Cardiac fibroblast (primary cell): Measurements from ENCODE around the gene SIRT3.

Experiments used
- DNase-seq, 2 donors: peaks; one replicate each; pipeline versions ENCODE4 v3.0.0 to v3.0.0-alpha.2; 2010; ENCODE audit warnings: low read depth in 2 of 2
- H3K4me3 ChIP-seq, 2 donors: replicated peaks in 1 of 2; 1 replicate in 1 of 2; 2 replicates in 1 of 2; pipeline ENCODE4 v1.5.1; 2011; ENCODE audit warnings: low read depth in 2 of 2, low read length in 2 of 2, mild to moderate bottlenecking in 2 of 2, moderate library complexity in 1 of 2
- TF ChIP-seq, protein P1 (sequence below): IDR thresholded peaks from one replicate; pipeline ENCODE4 v1.5.1; 2011; ENCODE audit warnings: low read depth, mild to moderate bottlenecking, low read length, inconsistent platforms

Gene SIRT3

DNA sequence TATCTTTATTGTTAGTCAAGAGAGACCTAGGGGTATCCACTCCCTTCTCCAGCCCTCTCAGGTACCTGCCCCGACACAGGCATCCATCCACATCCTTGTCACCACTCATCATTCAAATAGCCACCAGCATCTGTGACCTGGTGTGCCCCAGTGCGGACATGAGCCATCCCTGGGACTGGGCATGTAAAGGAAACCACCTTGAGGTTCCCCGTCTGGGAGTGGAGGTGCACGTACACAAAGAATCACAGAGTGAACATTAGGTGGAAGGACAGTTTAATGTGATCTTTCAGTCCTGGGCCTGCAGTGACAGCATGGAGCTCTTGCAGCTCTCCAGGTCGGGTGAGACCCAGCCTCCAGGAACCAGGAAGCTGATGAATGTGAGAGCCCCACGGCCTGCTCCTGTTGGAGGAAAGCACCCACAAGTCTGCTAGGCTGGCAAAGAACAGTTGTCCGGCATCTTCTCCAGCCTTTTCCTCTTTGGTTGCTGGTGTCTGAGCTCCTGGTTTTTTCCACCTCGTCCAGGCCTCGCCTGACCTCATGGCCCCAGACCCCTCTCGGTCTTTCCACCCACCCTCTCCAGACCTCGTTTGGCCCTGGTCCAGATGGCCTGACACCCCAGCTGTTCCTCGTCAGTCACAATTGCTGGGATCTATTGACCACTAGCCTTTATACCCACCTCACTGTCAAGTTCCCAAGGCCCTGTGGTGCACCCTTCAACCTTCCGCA is 17.2 kb upstream of the SIRT3 start:
- no peak overlapping the region for H3K4me3 ChIP-seq
- TF ChIP-seq, protein P1, sequence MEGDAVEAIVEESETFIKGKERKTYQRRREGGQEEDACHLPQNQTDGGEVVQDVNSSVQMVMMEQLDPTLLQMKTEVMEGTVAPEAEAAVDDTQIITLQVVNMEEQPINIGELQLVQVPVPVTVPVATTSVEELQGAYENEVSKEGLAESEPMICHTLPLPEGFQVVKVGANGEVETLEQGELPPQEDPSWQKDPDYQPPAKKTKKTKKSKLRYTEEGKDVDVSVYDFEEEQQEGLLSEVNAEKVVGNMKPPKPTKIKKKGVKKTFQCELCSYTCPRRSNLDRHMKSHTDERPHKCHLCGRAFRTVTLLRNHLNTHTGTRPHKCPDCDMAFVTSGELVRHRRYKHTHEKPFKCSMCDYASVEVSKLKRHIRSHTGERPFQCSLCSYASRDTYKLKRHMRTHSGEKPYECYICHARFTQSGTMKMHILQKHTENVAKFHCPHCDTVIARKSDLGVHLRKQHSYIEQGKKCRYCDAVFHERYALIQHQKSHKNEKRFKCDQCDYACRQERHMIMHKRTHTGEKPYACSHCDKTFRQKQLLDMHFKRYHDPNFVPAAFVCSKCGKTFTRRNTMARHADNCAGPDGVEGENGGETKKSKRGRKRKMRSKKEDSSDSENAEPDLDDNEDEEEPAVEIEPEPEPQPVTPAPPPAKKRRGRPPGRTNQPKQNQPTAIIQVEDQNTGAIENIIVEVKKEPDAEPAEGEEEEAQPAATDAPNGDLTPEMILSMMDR = no peak
- DNase-seq = no peak

DNA sequence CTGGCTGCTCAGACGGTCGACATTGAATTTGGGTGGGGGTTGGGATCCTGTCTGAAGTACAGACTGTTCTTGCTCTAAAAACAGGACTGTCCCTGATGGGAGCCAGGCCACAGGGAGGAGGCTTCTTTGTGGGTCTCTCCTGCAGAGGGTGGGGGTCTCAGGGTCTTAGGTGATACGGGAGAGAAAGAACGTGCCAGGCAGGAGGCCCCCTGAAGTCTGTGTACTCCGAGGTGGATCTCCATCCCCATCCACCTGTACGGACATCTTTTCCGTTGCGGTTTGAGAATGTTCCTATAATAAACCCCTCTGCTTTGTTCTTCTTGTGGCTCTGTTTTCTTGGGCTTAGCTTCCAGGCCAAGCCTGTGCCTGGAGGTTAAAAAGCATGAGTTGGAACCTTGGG is 16.5 kb upstream of the SIRT3 start:
- no peak for DNase-seq
- H3K4me3 ChIP-seq = no peak overlapping the region
- TF ChIP-seq, protein P1 = no peak

DNA sequence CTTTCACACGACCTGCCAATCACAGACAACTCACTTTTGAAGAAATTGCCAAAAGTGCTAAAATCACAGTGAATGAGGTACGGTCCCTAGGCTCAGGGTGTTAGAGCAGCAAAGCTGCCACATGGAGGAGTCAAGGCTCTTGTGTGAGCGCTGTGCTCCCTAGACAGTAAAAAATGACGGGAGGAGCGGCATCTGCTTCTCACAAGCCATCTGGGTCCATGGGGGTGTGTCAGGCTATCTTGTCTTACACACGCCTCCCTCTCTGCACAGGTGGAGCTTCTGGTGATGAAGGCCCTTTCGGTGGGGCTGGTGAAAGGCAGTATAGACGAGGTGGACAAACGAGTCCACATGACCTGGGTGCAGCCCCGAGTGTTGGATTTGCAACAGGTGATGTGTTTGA is 15.4 kb upstream of the SIRT3 start:
- DNase-seq = no peak
- TF ChIP-seq, protein P1 = no peak

DNA sequence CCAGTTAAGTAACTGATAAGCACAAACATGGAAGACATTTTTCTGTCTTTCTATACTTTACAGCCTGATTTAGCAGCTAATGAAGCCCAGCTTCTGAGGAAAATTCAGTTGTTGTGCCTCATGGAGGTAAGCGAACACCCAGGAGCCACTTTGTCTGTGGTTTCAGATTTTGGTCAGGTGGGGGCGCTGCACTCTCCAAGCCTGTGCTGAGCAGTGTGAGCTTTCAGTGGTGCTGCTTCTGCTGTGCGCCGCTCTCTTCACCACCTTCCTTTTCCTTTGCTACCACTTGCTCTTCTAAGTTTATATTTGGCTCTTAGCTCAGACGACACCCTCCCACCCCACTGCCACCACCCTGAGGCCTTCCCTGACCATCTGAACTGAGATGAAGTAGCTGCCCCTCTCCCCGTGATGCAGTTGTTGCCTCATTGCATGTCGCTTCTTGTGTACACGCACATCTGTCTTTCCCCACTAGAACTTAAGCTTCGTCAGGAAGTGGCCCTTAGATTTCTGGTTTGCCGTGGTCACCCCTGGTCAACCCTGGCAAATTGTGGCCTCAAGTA is 14.7 kb upstream of the SIRT3 start:
- DNase-seq = peak; percentile 73
- no peak overlapping the region for H3K4me3 ChIP-seq
- TF ChIP-seq, protein P1 = peak; percentile 70

More for the DNA sequence above, 15.4 kb upstream of the SIRT3 start:
- H3K4me3 ChIP-seq = no peak overlapping the region

DNA sequence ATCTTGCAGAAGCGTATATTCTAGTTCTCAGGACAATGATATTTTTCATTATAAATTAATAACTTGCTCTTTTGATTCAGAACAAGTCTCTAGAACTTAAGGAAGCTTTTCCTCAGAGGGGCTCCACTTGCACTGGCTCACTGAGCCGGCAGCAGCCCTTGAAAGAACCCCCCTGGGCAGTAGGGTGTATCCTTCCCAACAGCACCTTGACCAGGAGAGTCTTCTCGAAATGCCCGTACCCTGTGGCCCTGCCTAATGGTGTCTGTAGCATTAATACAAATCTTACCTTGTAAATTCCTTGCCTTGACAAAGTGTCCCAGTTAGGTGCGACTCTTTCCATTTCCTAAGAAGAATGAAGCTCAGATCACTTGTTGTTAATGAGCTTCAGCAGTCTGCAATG is 14.1 kb upstream of the SIRT3 start:
- no peak overlapping the region for H3K4me3 ChIP-seq
- TF ChIP-seq, protein P1 = no peak
- DNase-seq = no peak

DNA sequence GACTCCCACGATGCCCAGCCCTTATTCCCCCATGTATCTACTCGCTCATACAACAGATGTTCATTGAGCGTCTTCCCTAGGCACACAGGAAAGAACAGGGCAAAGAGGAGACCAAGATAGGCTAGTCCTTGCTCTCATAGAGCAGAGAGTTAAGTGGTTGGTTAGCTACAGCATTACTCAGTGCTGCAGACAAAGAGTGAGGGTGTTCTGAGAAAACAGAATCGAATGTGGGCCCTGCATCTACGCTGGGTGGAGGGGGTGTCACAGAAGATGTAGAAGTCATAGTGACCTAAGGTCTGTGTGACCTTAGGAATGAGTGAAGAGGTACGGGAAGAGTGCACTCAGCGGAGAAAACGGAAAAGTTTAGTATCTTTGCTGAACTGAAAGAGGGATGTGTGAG is 12.9 kb upstream of the SIRT3 start:
- no peak overlapping the region for H3K4me3 ChIP-seq
- TF ChIP-seq, protein P1 = no peak
- no peak for DNase-seq

DNA sequence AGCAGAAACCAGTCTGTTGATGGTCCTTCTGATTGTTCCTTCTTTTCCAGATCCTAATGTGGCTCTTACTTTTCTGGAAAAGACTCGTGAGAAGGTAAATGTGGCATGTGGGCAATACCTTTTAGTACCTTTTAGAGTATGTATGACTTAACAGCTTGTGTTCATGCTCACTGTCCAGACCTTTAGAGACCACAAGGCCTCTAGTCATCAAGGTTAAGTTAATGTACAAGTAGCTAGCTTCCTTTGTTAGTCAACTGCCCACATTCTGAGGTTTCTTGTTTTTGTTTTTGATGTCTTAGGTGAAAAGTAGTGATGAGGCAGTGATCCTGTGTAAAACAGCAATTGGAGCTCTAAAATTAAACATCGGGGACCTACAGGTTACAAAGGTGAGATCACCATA is 8.2 kb upstream of the SIRT3 start:
- TF ChIP-seq, protein P1 = no peak
- H3K4me3 ChIP-seq = no peak overlapping the region
- DNase-seq = no peak
